ENCODE data around the gene PPP2R5C. TPM values are rescaled to one million over a fixed set of nuclear protein-coding genes. Genes with fewer than 3 reads are reported as not detected.
"Not testable (repeated sequence)": the region's sequence is repeated elsewhere in the genome, so short reads cannot be mapped to it uniquely, and the experiment has no call there.

The PPP2R5C gene
- total and polyA plus RNA-seq, 8 donors: 103 to 176 (median 112) TPM

DNA sequence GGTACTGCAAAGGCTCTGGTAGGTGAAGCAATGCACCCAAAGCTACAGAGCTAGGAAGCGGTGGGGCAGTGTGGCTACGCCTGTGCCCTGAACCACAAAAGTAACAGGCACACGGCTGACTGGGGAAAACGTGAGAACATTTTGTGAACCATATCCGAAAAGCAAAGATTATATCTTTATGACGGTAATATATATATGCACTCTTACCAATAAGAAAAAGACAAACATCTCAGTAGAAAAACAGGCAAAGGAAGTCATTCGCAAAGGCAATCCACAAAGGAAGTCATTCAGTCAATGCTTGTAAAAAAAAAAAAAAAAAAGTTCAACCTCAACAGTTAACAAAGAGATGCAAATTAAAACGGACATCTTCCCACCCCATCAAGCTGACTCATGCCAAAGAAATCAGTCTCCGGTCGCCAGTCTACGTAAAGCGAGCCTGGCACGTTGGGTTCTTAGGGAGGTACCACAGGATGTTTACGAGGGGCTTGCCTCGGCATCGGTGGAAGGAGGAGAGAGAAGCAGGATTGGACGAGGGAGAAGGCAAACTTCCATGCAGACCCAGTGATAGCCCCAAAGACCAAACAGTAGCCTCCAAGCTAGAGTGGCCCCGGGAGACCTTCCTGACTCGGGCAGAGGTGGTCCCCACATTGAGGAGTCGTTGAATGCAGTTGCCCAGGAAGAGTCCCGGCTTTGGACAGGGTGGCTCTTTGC is 39.4 kb upstream of the PPP2R5C start:
- TF ChIP-seq, protein P1, sequence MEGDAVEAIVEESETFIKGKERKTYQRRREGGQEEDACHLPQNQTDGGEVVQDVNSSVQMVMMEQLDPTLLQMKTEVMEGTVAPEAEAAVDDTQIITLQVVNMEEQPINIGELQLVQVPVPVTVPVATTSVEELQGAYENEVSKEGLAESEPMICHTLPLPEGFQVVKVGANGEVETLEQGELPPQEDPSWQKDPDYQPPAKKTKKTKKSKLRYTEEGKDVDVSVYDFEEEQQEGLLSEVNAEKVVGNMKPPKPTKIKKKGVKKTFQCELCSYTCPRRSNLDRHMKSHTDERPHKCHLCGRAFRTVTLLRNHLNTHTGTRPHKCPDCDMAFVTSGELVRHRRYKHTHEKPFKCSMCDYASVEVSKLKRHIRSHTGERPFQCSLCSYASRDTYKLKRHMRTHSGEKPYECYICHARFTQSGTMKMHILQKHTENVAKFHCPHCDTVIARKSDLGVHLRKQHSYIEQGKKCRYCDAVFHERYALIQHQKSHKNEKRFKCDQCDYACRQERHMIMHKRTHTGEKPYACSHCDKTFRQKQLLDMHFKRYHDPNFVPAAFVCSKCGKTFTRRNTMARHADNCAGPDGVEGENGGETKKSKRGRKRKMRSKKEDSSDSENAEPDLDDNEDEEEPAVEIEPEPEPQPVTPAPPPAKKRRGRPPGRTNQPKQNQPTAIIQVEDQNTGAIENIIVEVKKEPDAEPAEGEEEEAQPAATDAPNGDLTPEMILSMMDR (IDR thresholded peaks at IDR 0.05): no peak
- Histone ChIP-seq H3K27me3 (no peaks in the 10 kb centered on the region), H3K9me3 (no peaks in the 10 kb centered on the region), H3K36me3 (no peaks in the 10 kb centered on the region), H3K4me3 (no peak overlapping the region), H3K27ac (peak overlapping the region; percentile 59 to 81), H3K4me1 (peaks cover 0 to 34% of the 10 kb centered on the region in 2 donors)
- peak; percentile 64 for ATAC-seq
- intact Hi-C loops (cut with DNase I): no loop called here
- DNase-seq: no peak

DNA sequence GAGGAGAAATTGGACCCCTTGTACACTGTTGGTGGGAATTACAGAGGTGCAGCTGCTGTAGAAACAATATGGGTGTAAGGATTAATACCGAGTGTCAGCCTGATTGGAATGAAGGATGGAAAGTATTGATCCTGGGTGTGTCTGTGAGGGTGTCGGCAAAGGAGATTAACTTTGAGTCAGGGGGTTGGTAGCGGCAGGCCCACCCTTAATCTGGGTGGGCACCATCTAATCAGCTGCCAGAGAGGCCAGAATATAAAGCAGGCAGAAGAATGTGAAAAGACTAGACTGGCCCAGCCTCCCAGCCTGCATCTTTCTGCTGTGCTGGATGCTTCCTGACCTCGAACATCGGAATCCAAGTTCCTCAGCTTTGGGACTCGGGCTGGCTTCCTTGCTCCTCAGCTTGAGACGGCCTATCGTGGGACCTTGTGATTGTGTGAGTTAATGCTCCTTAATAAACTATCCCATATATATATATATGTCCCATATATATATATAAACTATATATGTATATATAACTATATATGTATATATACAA is 38.4 kb upstream of the PPP2R5C start:
- intact Hi-C loops (cut with DNase I): no loop called here
- ATAC-seq: no peak
- no peaks in the 10 kb centered on the region for H3K9me3 ChIP-seq
- H3K36me3 ChIP-seq: no peaks in the 10 kb centered on the region
- no peaks in the 10 kb centered on the region for H3K27me3 ChIP-seq
- H3K4me1 ChIP-seq: peaks cover 0 to 39% of the 10 kb centered on the region in 2 donors
- no peak overlapping the region for H3K4me3 ChIP-seq
- H3K27ac ChIP-seq: peak overlapping the region in 1 of 2 donors; percentile 81
- TF ChIP-seq, protein P1 (IDR thresholded peaks at IDR 0.05): no peak
- DNase-seq: no peak

DNA sequence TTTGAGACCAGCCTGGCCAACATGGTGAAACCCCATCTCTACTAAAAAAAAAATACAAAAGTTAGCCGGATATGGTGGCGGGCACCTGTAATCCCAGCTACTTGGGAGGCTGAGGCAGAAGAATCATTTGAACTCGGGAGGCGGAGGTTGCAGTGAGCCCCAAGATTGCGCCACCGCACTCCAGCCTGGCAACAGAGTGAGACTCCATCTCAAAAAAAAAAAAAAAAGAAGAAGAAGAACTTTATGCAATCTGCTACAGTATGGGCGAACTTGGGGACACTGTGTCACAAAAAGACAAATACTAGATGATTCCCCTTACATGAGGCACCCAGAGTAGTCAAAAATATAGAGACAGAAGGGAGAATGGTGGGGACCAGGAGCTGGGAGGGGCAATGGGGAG is 35.9 kb upstream of the PPP2R5C start:
- ATAC-seq; intact Hi-C loops (cut with DNase I); H3K36me3 ChIP-seq; H3K4me3 ChIP-seq; H3K9me3 ChIP-seq; H3K27me3 ChIP-seq: not testable (repeated sequence)
- DNase-seq: peak in 1 of 4 donors; percentile 91
- Histone ChIP-seq H3K27ac (peak overlapping the region in 1 of 2 donors; percentile 64), H3K4me1 (peaks cover 0 to 48% of the 10 kb centered on the region in 2 donors)

DNA sequence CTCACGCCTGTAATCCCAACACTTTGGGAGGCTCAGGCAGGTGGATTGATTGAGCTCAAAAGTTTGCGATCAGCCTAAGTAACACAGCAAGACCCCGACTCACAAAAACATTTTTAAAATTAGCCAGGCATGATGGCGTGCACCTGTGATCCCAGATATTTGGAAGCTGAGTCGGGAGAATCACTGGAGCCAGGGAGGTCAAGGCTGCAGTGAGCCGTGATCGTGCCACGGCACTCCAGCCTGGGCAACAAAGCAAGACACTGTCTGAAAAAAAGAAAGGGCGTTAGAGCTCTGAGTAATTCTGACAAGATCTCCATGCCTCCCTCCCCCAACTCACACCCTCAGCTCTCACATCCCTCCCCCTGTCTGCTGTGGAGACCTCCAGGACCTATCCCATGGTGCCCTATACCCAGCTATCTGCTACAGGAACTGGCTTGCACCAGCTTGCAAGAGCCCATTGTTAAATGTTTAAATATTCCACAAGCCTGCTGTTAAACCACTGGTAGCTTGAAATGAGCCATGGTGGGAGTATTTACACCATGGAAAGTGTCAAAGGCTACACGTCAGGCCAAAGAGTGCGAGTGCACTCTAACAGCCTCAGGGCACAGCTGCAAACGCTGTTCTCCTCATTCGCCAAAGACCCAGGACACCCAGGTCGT is 35.1 kb upstream of the PPP2R5C start:
- intact Hi-C loops (cut with DNase I): no loop called here
- TF ChIP-seq, protein P1 (IDR thresholded peaks at IDR 0.05): no peak
- H3K9me3 ChIP-seq: no peaks in the 10 kb centered on the region
- no peaks in the 10 kb centered on the region for H3K27me3 ChIP-seq
- no peak overlapping the region for H3K27ac ChIP-seq
- H3K4me3 ChIP-seq: no peak overlapping the region
- no peaks in the 10 kb centered on the region for H3K36me3 ChIP-seq
- peaks cover 5 to 52% of the 10 kb centered on the region in 2 donors for H3K4me1 ChIP-seq
- ATAC-seq: no peak
- no peak for DNase-seq

DNA sequence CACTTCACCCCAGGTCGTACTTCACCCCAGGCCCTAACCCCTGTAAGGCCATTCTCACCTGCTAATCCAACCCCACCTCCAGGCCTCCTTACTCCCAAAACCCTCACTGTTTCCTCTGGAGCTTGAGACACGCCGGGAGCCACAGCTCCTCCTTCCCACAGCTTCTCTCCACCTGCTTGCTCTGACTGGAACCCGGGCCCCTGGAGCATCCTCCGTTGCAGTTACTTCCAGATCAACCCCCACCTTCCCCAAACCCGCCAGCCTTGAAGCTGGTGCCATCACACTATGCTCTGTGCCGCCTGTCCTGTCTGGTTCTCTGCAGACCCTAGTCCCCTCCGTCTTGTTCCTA is 34.6 kb upstream of the PPP2R5C start:
- intact Hi-C loops (cut with DNase I): no loop called here
- Histone ChIP-seq H3K4me3 (no peak overlapping the region), H3K9me3 (no peaks in the 10 kb centered on the region), H3K4me1 (peaks cover 10 to 52% of the 10 kb centered on the region in 2 donors), H3K27me3 (no peaks in the 10 kb centered on the region), H3K27ac (no peak overlapping the region), H3K36me3 (no peaks in the 10 kb centered on the region)
- ATAC-seq: no peak
- no peak for DNase-seq
- TF ChIP-seq, protein P1 (IDR thresholded peaks at IDR 0.05): no peak

All from left lung (tissue), 10 donors.